NCI-H2029 (cell line): ENCODE results near the gene XAF1.
"Not testable (repeated sequence)": the region's sequence is repeated elsewhere in the genome, so short reads cannot be mapped to it uniquely, and the experiment has no call there.

Experiments used
- DNase-seq: peaks from one replicate; lab custom pipeline; 2025; lab: John Stamatoyannopoulos, UW

Gene XAF1, protein sequence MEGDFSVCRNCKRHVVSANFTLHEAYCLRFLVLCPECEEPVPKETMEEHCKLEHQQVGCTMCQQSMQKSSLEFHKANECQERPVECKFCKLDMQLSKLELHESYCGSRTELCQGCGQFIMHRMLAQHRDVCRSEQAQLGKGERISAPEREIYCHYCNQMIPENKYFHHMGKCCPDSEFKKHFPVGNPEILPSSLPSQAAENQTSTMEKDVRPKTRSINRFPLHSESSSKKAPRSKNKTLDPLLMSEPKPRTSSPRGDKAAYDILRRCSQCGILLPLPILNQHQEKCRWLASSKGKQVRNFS

DNA sequence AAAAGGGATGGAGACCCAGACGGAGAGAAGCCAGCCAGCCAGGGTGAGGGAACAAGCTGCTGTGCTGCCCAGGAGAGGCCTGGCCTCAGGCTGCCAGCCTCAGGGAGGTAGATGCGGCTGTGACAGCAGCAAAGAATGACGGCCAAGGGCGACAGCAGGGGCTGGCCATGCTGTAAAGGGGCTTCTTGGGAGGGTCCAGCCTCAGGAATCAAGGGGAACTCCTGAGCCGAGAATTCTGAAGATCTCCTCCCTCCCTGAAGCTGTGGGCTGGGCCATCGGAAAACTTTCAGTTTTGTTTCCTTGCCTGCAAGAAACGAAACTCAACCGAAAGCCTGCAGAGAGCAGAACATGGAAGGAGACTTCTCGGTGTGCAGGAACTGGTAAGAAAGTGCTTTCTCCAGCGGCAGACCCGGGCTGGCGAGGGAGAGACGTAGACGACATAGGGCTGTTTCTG, at the start of gene XAF1:
TSS of gene XAF1 (plus strand) at position 316 of the 454 bp plus-strand sequence. CDS start at position 349, 33 bp downstream.
- DNase-seq = no peak

DNA sequence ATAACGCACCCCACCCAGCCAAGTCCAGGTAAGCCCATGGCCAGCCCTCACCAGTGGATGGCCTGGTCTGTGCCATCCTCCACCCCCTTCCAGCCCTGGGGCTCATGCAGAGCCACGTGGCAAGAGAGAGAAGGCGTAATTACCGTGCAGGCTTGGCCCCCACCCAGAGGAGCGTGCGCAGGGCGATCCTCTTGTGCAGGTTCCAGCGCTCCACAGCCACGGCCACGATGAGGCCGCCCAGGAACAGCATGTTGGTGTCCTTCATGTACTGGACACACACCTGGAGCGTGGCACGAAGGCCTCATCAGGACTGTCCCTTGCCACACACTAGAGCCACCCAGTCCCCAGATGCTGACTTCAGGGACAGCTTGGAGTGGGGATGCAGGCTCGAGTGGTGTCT, 49.3 kb upstream of the XAF1 start:
- DNase-seq = no peak

DNA sequence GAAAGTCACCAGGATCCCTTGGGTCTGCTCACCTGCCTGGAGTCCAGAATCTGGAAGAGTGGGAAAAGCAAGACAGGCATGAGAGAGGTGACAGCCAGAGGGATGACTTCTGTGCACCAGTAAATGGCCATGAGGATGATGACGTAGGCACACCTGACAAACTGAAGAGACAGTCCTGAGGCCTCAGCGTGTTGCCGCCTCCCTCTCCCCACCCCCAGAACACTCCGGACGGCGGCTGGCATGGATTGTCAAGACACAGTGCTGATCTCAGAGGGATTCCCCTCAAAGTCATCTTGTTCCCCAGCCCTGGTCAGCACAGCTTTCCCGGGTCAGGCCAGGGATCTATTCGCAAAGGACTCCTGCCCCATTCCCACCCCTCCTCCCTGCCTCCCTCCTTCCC, 48.9 kb upstream of the XAF1 start:
- DNase-seq = no peak

- DNase-seq = no peak
Measured at GRCh38 chr17:6708357-6708961, 47.4 kb upstream of the XAF1 start.

DNA sequence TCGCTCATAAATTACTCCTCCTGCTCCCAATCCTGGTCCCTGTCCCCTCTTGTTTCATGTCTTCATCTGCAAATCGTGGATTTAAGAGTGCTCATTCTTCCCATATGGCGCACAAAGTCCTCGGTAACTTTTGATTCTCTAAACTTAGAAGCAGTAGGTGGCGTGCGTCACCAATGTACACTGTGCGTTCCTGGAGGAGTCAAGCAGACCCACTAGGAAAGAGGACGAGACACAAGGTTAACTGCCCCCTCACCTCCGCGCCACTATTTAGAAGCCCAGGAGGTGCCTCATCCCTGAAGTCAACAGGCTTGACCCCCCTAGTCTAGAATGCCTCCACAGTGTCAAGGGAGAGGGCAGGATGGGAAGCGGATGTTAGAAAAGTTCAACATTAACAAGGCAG, 45.5 kb upstream of the XAF1 start:
- no peak for DNase-seq

DNA sequence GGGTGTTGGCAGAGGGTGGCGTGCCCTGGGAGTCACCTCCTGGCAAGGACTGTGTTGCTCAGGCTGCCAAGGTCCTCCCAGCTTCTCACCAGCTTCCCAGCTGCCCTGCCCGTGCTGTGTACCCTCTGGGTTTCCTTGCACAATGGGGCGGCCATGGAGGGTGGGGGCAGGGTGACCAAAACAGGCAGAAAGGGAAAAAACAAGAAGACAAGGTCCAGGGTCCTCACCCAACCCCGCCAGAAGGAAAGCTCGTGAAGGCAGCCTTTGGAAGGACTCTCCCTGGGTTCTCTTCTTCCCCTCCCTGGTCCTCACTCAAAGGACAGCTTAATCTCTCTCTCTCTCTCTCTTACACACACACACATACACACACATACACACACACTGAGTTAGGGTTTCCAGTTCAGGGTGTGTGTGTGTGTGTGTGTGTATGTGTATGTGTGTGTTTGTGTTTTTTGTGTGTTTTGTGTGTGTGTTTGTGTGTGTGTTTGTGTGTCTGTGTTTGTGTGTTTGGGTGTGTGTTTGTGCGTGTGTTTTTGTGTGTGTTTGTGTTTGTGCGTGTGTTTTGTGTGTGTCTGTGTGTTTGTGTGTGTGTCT, 44.7 kb upstream of the XAF1 start:
- no peak for DNase-seq

DNA sequence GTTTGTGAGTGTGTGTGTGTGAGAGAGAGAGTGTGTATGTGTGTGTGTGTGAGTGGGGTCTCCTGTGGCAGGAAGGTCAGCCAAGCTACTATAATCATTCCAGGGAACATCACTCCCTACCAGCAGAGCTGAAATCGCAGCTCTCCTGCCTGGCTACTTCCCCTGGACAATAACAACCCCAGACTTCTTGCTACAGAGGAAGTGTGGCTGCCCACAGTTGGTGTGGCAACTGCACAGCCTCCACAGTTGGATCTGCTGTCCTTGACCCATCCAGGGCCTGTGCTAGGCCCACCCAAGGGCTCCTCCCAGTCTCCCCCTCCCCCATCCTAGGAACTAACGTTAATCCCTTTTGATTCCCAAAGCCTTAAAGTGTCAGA, 44.2 kb upstream of the XAF1 start:
- no peak for DNase-seq

- DNase-seq = no peak
Measured at GRCh38 chr17:6712058-6712853, 43.6 kb upstream of the XAF1 start.

- DNase-seq = no peak
Measured at GRCh38 chr17:6712854-6713129, 43.1 kb upstream of the XAF1 start.

GRCh38 chr17:6713130-6713917, 42.5 kb upstream of the XAF1 start, which contains the start of gene SLC13A5:
SLC13A5 (minus strand) TSS chr17:6713369; CDS start chr17:6713333, 36 bp downstream.
- no peak for DNase-seq

GRCh38 chr17:6713918-6714271, 42.0 kb upstream of the XAF1 start:
- no peak for DNase-seq

DNA sequence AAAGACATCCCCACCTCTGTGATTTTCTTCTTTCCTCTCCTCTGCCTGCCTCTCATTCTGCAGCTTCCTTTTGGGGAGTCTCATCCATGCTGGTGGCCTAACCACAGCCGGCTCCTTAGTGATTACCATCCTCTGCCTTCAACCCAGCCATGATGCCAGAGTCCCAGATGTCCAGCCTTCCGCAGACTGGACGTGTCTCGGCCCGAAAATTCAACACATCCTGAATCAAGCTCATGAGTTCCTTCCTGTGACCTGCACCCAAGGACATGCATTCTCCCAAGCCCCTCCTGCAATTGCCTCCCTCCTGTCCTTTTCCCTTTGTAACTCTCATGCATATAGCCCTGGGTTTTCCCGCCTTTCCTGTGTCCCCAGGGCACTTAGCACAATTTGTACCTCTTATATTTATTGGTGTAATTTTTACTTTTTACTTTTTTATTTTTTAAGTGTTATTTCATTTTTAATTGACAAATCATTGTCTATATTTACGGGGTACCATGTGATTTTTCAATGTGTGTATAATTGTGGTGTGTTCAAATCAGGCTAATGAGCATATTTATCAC, 41.5 kb upstream of the XAF1 start:
- no peak for DNase-seq

DNA sequence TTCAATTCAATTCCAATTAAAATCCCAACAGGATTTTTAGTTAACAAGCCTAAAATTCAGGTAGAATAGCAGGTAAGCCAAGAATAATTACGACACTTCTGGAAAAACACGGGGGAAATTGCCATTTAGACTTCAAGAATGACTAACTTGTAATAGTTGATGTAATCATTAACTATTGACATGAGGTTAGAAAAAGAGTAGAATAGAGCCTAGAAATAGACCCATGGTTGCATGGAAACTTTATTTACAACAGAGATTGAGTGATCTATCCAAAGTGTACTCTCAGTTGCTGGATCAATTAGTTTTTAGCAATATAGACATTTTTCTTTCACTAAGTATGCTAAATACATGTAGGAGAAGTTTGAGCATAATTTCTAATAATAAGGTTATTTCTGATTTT, 39.1 kb upstream of the XAF1 start:
- DNase-seq = no peak

GRCh38 chr17:6721744-6722143, 34.1 kb upstream of the XAF1 start:
- DNase-seq = no peak

- no peak for DNase-seq
Measured at GRCh38 chr17:6724009-6724408, 31.8 kb upstream of the XAF1 start.

GRCh38 chr17:6729531-6729930, 26.3 kb upstream of the XAF1 start:
- no peak for DNase-seq

DNA sequence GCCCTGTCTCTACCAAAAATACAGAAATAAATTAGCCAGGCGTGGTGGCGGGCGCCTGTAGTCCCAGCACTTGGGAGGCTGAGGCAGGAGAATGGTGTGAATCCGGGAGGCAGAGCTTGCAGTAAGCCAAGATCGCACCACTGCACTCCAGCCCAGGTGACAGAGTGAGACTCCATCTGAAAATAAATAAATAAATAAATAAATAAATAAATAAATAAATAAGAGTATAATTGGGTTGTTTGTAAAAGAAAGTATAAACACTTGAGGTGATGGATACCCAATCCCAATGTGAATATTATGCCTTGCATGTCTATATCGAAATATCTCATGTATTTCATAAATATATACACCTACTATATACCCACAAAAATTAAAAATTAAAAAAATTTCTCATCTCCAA, 9.2 kb upstream of the XAF1 start:
- not testable (repeated sequence) for DNase-seq

DNA sequence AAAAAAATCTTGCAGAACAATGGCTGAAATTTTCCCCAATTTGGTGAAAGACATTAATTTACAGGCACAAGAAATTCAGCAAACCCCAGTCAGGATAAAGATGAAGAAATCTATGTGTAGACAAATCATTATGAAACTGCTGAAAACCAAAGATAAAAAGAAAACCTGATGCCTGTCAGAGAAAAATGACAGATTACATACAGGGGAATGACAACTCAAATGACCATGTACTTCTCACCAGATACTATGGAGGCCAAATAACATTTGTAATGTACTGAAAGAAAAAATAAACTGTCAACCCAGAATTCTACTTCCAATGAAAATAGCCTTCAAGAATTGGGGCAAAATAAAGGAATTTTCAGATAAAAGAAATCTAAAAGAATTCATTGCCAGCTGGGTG, 7.2 kb upstream of the XAF1 start:
- DNase-seq = no peak

DNA sequence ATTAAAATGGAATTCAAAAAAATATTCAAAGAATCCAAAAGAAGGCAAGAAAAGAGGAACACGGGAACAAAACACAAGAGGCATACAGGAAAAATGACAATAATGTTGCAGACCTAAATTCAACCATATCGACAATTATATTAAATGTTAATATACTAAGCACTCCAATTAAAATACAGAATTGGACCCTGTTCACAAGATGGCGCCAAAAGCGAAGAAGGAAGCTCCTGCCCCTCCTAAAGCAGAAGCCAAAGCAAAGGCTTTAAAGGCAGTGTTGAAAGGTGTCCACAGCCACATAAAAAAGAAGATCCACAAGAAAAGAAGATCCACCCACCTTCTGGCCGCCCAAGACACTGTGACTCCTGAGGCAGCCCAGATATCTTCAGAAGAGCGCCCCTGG, 6.3 kb upstream of the XAF1 start:
- DNase-seq = no peak

DNA sequence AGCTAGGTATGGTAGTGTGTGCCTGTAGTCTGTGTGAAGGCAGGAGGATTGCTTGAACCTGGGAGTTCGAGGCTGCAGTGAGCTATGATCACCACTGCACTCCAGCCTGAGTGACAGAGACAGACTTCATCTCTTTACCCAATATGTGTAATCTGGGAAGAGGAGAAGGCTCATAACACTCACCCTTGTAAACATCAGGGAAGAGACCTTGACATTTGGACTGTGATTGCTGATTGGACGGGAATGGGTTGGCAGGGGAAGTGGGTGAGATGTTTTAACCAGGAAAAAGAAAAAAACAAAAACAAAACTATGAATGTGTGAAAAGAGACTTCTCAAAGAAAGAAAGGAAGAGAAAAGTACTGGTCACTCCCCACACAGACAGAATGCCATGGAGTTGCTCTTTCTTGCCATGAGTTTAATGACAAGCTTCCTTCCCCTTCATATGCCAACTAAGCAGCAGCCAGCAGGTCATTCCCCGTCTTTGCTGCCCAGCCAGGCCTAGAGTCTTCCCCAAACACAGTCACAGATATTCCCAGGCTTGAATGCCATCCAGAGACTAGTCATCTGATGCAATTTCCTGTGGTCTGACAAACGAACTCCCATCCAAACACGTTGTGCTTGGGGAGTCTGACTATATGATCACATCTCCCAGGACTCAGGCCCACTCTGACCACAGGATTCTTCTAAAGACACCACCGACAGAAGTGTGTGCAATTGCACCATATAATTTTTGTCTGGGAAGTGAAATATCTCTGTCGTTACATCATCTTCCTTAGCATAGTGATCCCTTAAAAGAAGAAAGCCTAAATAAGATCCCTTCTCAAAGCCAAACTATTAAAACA, 3.6 kb upstream of the XAF1 start:
- DNase-seq = no peak

GRCh38 chr17:6753006-6753445, 2.8 kb upstream of the XAF1 start:
- DNase-seq = no peak
